Measurements from ENCODE around the gene ISLR. TPM values are rescaled to one million over a fixed set of nuclear protein-coding genes. Genes with fewer than 3 reads are reported as not detected.

Gene ISLR
- total and polyA plus RNA-seq, 9 of the 15 experiments (the other 6 are each of a cell fraction or from before 2014, with no cell fraction given): not detected

DNA sequence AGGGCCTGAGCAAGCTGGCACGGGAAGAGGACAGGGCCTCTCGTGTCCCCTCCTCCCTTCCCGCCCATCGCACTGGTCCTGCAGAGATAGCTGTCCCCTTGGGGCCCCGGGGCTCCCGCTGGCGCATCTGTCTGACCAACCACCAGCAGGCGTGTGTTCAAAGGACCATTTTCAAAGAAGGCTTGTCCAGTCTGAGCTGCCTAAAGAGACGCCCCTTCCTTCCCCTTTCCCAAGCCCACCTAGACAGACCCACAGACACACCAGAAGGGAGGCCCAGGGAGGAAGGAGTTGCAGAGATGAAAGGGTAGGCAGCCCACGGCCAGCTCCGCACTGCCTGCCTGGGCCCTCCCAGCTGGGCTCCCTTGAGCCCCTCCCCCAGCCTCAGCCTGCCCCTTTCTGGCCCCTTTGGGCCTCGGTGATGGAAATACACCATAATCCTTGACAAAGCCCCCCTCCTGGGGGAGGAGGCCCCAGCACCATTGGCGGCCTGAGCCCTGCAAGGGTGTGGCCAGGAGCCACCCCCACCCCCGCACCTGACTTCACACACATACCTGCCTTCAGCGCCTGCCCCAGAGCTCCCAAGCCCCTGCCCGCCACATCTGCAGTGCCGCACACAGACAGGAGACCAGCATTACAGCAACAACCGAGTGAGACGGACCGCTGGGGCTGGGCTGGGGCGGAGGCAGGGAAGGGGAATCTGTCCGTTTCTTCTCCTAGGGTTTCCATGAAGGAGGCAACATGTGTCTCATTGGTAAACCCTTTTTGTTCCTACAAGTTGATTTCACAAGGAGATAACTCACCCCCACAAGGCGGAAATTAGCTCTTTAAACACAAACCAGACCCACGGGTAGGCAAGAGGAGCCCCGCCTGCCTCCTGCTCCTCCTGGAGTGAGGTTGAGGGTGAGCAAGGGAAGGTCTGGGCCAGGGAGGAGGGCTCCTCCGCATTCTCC, 29.2 kb downstream of the ISLR start, which contains the start of gene STRA6 (continued):
- TF ChIP-seq, protein P1, sequence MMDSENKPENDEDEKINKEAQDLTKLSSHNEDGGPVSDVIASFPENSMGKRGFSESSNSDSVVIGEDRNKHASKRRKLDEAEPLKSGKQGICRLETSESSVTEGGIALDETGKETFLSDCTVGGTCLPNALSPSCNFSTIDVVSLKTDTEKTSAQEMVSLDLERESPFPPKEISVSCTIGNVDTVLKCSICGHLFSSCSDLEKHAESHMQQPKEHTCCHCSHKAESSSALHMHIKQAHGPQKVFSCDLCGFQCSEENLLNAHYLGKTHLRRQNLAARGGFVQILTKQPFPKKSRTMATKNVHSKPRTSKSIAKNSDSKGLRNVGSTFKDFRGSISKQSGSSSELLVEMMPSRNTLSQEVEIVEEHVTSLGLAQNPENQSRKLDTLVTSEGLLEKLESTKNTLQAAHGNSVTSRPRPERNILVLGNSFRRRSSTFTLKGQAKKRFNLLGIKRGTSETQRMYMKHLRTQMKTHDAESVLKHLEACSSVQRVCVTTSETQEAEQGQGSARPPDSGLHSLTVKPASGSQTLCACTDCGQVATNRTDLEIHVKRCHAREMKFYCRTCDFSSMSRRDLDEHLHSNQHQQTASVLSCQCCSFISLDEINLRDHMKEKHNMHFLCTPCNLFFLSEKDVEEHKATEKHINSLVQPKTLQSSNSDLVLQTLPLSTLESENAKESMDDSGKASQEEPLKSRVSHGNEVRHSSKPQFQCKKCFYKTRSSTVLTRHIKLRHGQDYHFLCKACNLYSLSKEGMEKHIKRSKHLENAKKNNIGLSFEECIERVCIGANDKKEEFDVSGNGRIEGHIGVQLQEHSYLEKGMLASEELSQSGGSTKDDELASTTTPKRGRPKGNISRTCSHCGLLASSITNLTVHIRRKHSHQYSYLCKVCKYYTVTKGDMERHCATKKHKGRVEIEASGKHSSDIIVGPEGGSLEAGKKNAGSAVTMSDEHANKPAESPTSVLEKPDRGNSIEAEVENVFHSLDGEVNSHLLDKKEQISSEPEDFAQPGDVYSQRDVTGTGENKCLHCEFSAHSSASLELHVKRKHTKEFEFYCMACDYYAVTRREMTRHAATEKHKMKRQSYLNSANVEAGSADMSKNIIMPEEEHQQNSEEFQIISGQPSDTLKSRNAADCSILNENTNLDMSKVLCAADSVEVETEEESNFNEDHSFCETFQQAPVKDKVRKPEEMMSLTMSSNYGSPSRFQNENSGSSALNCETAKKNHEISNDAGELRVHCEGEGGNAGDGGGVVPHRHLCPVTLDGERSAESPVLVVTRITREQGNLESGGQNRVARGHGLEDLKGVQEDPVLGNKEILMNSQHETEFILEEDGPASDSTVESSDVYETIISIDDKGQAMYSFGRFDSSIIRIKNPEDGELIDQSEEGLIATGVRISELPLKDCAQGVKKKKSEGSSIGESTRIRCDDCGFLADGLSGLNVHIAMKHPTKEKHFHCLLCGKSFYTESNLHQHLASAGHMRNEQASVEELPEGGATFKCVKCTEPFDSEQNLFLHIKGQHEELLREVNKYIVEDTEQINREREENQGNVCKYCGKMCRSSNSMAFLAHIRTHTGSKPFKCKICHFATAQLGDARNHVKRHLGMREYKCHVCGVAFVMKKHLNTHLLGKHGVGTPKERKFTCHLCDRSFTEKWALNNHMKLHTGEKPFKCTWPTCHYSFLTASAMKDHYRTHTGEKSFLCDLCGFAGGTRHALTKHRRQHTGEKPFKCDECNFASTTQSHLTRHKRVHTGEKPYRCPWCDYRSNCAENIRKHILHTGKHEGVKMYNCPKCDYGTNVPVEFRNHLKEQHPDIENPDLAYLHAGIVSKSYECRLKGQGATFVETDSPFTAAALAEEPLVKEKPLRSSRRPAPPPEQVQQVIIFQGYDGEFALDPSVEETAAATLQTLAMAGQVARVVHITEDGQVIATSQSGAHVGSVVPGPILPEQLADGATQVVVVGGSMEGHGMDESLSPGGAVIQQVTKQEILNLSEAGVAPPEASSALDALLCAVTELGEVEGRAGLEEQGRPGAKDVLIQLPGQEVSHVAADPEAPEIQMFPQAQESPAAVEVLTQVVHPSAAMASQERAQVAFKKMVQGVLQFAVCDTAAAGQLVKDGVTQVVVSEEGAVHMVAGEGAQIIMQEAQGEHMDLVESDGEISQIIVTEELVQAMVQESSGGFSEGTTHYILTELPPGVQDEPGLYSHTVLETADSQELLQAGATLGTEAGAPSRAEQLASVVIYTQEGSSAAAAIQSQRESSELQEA (IDR thresholded peaks at IDR 0.05; ENCODE audit: low read depth): no peak; the same call in 1 of the 2 replicates
- TF ChIP-seq ATF1 (CRISPR knock-in tag; IDR thresholded peaks at IDR 0.05) (no peak), ATF1 (tag; IDR thresholded peaks at IDR 0.05) (no peak), ZNF212 (CRISPR knock-in tag; IDR thresholded peaks at IDR 0.05) (no peak), NRF1 (conservative IDR thresholded peaks at IDR 0.05 in 1 of 2, IDR thresholded peaks at IDR 0.05 in 1 of 2) (peak in 1 of 2 experiments; percentile 10; a peak in 1 of 4 replicates), ELF4 (CRISPR knock-in tag; IDR thresholded peaks at IDR 0.05) (no peak), NR2C1 (IDR thresholded peaks at IDR 0.05) (no peak), NR2C1 (tag; IDR thresholded peaks at IDR 0.05) (no peak), MCM2 (IDR thresholded peaks at IDR 0.05; ENCODE audit: low read depth) (no peak), MAZ (CRISPR knock-in tag; conservative IDR thresholded peaks at IDR 0.05 in 1 of 2, IDR thresholded peaks at IDR 0.05 in 1 of 2) (0 out of 4 replicates have a peak, but pooled peaks of 1 of the 2 experiments have one; percentile 13), ZNF224 (CRISPR knock-in tag; IDR thresholded peaks at IDR 0.05) (no peak), FOXK2 (conservative IDR thresholded peaks at IDR 0.05 in 1 of 2, IDR thresholded peaks at IDR 0.05 in 1 of 2; ENCODE audit: low read depth in 2 of 2) (0 out of 4 replicates have a peak, but pooled peaks of 1 of the 2 experiments have one; percentile 14)
- TF ChIP-seq, protein P2, sequence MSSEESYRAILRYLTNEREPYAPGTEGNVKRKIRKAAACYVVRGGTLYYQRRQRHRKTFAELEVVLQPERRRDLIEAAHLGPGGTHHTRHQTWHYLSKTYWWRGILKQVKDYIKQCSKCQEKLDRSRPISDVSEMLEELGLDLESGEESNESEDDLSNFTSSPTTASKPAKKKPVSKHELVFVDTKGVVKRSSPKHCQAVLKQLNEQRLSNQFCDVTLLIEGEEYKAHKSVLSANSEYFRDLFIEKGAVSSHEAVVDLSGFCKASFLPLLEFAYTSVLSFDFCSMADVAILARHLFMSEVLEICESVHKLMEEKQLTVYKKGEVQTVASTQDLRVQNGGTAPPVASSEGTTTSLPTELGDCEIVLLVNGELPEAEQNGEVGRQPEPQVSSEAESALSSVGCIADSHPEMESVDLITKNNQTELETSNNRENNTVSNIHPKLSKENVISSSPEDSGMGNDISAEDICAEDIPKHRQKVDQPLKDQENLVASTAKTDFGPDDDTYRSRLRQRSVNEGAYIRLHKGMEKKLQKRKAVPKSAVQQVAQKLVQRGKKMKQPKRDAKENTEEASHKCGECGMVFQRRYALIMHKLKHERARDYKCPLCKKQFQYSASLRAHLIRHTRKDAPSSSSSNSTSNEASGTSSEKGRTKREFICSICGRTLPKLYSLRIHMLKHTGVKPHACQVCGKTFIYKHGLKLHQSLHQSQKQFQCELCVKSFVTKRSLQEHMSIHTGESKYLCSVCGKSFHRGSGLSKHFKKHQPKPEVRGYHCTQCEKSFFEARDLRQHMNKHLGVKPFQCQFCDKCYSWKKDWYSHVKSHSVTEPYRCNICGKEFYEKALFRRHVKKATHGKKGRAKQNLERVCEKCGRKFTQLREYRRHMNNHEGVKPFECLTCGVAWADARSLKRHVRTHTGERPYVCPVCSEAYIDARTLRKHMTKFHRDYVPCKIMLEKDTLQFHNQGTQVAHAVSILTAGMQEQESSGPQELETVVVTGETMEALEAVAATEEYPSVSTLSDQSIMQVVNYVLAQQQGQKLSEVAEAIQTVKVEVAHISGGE (CRISPR knock-in tag; IDR thresholded peaks at IDR 0.05): peak in 1 of 3 experiments; percentile 85; a peak in 2 of 6 replicates
